IMR-90 (cell line): ENCODE results near the gene TIAM1. TPM values are rescaled to one million over a fixed set of nuclear protein-coding genes. Genes with fewer than 3 reads are reported as not detected.

Experiments used
- ATAC-seq: fragments of 200-7000 bp; cut with Tn5 transposase; 2 replicates; pipeline ENCODE4 v1.9.1; 2020; ENCODE audit warnings: low read depth, mild to moderate bottlenecking, moderate library complexity
- BruUV-seq: library from RNA; stranded (reverse); fragments of 400-500 nt; replicated peaks from 2 replicates; lab custom pipeline; 2021; lab: Mats Ljungman, UMichigan
- CTCF ChIA-PET: fragments of 300-600 bp; formaldehyde crosslinking; extraction: SDS; loops from one replicate; lab custom pipeline; 2021; ENCODE audit warnings: antibody characterized with exemption; lab: Yijun Ruan, JAX
- POLR2A ChIA-PET: fragments of 300-600 bp; sonication (Branson Sonifier 250); formaldehyde crosslinking; loops from one replicate; lab custom pipeline; 2022; ENCODE audit warnings: antibody characterized with exemption; ENCODE audit not compliant: unreplicated experiment; lab: Charles Lee
- DNase-seq: peaks from one replicate; pipeline ENCODE4 v3.0.0; 2013
- H2AFZ ChIP-seq: replicated peaks from 2 replicates; pipeline ENCODE3; 2013; ENCODE audit warnings: low read length, mild to moderate bottlenecking; ENCODE audit not compliant: poor library complexity
- H2AK5ac ChIP-seq: 2 replicates; pipeline ENCODE4 v1.6.1; 2013; ENCODE audit warnings: low read depth, low read length, inconsistent platforms
- H2AK9ac ChIP-seq: replicated peaks from 2 replicates; pipeline ENCODE3; 2013; ENCODE audit warnings: mild to moderate bottlenecking, low read depth, low read length, moderate library complexity; ENCODE audit not compliant: poor library complexity
- H2BK120ac ChIP-seq: 2 replicates; pipeline ENCODE4 v1.6.1; 2013; ENCODE audit warnings: low read depth, low read length, inconsistent platforms
- H2BK15ac ChIP-seq: 3 replicates; pipeline ENCODE4 v1.6.1; 2013; ENCODE audit warnings: low read depth, low read length, inconsistent platforms
- H2BK20ac ChIP-seq: 2 replicates; pipeline ENCODE4 v1.6.1; 2013; ENCODE audit warnings: low read depth, mild to moderate bottlenecking, inconsistent platforms, low read length, moderate library complexity
- H2BK5ac ChIP-seq: 2 replicates; pipeline ENCODE4 v1.6.1; 2013; ENCODE audit warnings: mild to moderate bottlenecking, low read depth, low read length, inconsistent platforms; ENCODE audit not compliant: poor library complexity, severe bottlenecking
- H3K14ac ChIP-seq: replicated peaks from 2 replicates; pipeline ENCODE4 v1.6.1; 2013; ENCODE audit warnings: low read depth, low read length, inconsistent platforms
- H3K18ac ChIP-seq: 2 replicates; pipeline ENCODE4 v1.6.1; 2013; ENCODE audit warnings: low read depth, low read length, control low read depth
- H3K23ac ChIP-seq: 2 replicates; pipeline ENCODE4 v1.6.1; 2013; ENCODE audit warnings: low read depth, low read length, inconsistent platforms
- H3K27ac ChIP-seq: 2 replicates; pipeline ENCODE4 v1.5.1; 2013; ENCODE audit warnings: mild to moderate bottlenecking, control low read depth, low read length; ENCODE audit not compliant: insufficient read depth
- H3K27me3 ChIP-seq: 2 replicates; pipeline ENCODE4 v1.6.1; 2013; ENCODE audit warnings: low read length; ENCODE audit not compliant: control insufficient read depth, insufficient read depth
- H3K36me3 ChIP-seq: 2 replicates; pipeline ENCODE4 v1.6.1; 2013; ENCODE audit warnings: low read length, mixed read lengths; ENCODE audit not compliant: control insufficient read depth, insufficient read depth
- H3K4ac ChIP-seq: 2 replicates; pipeline ENCODE4 v1.6.1; 2013; ENCODE audit warnings: low read depth, low read length, inconsistent platforms
- H3K4me1 ChIP-seq: 2 replicates; pipeline ENCODE4 v1.6.1; 2013; ENCODE audit warnings: low read length, mixed read lengths; ENCODE audit not compliant: control insufficient read depth, insufficient read depth
- H3K4me2 ChIP-seq: 2 replicates; pipeline ENCODE4 v1.6.1; 2013; ENCODE audit warnings: low read depth, mild to moderate bottlenecking, control low read depth, low read length, moderate library complexity
- H3K4me3 ChIP-seq: 2 replicates; pipeline ENCODE4 v1.5.1; 2013; ENCODE audit warnings: low read depth, mild to moderate bottlenecking, control low read depth, low read length, moderate library complexity; ENCODE audit not compliant: insufficient read depth
- H3K56ac ChIP-seq: 2 replicates; pipeline ENCODE4 v1.6.1; 2013; ENCODE audit warnings: low read length, inconsistent platforms; ENCODE audit not compliant: insufficient read depth; ENCODE audit errors: extremely low read depth
- H3K79me1 ChIP-seq, 2 experiments: 2 replicates each; pipeline ENCODE4 v1.6.1; 2013; ENCODE audit warnings: low read length in 2 of 2, inconsistent platforms in 1 of 2, low read depth in 1 of 2
- H3K9ac ChIP-seq: 2 replicates; pipeline ENCODE4 v1.6.1; 2013; ENCODE audit warnings: low read depth, low read length, control low read depth
- H3K9me1 ChIP-seq: 2 replicates; pipeline ENCODE4 v1.6.1; 2013; ENCODE audit warnings: low read length, inconsistent platforms; ENCODE audit not compliant: insufficient read depth
- H3K9me3 ChIP-seq: 2 replicates; pipeline ENCODE4 v1.6.1; 2013; ENCODE audit warnings: low read length; ENCODE audit not compliant: control insufficient read depth, insufficient read depth
- H4K20me1 ChIP-seq: 2 replicates; pipeline ENCODE4 v1.6.1; 2013; ENCODE audit warnings: low read length, inconsistent platforms; ENCODE audit not compliant: insufficient read depth
- H4K5ac ChIP-seq: 2 replicates; pipeline ENCODE4 v1.6.1; 2013; ENCODE audit warnings: mild to moderate bottlenecking, low read depth, low read length, control low read depth
- H4K8ac ChIP-seq, 2 experiments: 2 replicates each; pipeline ENCODE4 v1.6.1; 2013; ENCODE audit warnings: low read depth in 2 of 2, low read length in 2 of 2, control low read depth in 1 of 2, inconsistent platforms in 1 of 2
- H4K91ac ChIP-seq: 2 replicates; pipeline ENCODE4 v1.6.1; 2013; ENCODE audit warnings: low read depth, low read length, inconsistent platforms; ENCODE audit not compliant: insufficient read depth
- BHLHE40 ChIP-seq: fragments of 150-350 bp; IDR thresholded peaks from 2 replicates; pipeline ENCODE4 v1.6.1; 2016; ENCODE audit warnings: mild to moderate bottlenecking, low read depth, low read length
- CHD1 ChIP-seq: IDR thresholded peaks from 2 replicates; pipeline ENCODE4 v1.6.1; 2012; ENCODE audit warnings: low read depth, low read length, improper control_type of control experiment
- ELK1 ChIP-seq: fragments of 150-350 bp; IDR thresholded peaks from 2 replicates; pipeline ENCODE4 v1.6.1; 2016; ENCODE audit warnings: low read depth, mild to moderate bottlenecking, low read length, moderate library complexity, borderline replicate concordance
- MAFK ChIP-seq: IDR thresholded peaks from 2 replicates; pipeline ENCODE4 v1.6.1; 2012; ENCODE audit warnings: low read depth, low read length, improper control_type of control experiment
- NFE2L2 ChIP-seq: fragments of 150-350 bp; IDR thresholded peaks from 2 replicates; pipeline ENCODE4 v1.6.1; 2016; ENCODE audit warnings: low read depth, mild to moderate bottlenecking, low read length
- POLR2A ChIP-seq: IDR thresholded peaks from 2 replicates; pipeline ENCODE4 v1.6.1; 2012; ENCODE audit warnings: mild to moderate bottlenecking, low read depth, low read length
- RAD21 ChIP-seq: IDR thresholded peaks from 2 replicates; pipeline ENCODE4 v1.6.1; 2012; ENCODE audit warnings: low read length, improper control_type of control experiment
- RCOR1 ChIP-seq: IDR thresholded peaks from 2 replicates; pipeline ENCODE4 v1.6.1; 2012; ENCODE audit warnings: mild to moderate bottlenecking, low read length, improper control_type of control experiment; ENCODE audit not compliant: insufficient replicate concordance
- SMC3 ChIP-seq: fragments of 150-350 bp; IDR thresholded peaks from 2 replicates; pipeline ENCODE4 v1.6.1; 2016; ENCODE audit warnings: low read depth, mild to moderate bottlenecking, antibody characterized with exemption, low read length, moderate library complexity
- USF2 ChIP-seq: fragments of 150-350 bp; IDR thresholded peaks from 2 replicates; pipeline ENCODE4 v1.6.1; 2017; ENCODE audit warnings: mild to moderate bottlenecking, antibody characterized with exemption, low read length, low read depth
- WGBS, 2 experiments: methylation state at CpG; one replicate each; pipeline versions ENCODE4 v1.1.5 to v1.1.7; 2013; ENCODE audit warnings: missing lambda C conversion rate in 2 of 2; ENCODE audit not compliant: insufficient read length in 1 of 2; ENCODE audit errors: extremely low coverage in 2 of 2; 5-methylcytosine and 5-hydroxymethylcytosine counted together
- dilution Hi-C: fragments of 300-500 bp; cut with HindIII; formaldehyde crosslinking; loops from one replicate; pipeline ENCODE4 v1.14.3; 2018; ENCODE audit warnings: low sequenced_read_pairs; ENCODE audit not compliant: unreplicated experiment
- in situ Hi-C: fragments of 300-500 bp; cut with MboI; formaldehyde crosslinking; loops from 3 replicates; pipeline ENCODE4 v1.14.3; 2019; ENCODE audit warnings: low sequenced_read_pairs, inconsistent platforms, mixed read lengths
- intact Hi-C: fragments of 100-400 bp; cut with micrococcal nuclease; formaldehyde crosslinking; loops from 2 replicates; pipeline ENCODE4 v1.10.0; 2022
- polyA plus RNA-seq, 3 experiments: library from polyadenylated mRNA; depleted of rRNA; stranded (reverse); fragments of >200 nt; gene quantifications; 2 replicates each; pipeline ENCODE4 v1.2.3, GENCODE V29; 2012; ENCODE audit warnings: low replicate concordance in 1 of 3
- total RNA-seq: library from RNA; depleted of rRNA; stranded (reverse); fragments of >200 nt; gene quantifications from 2 replicates; pipeline ENCODE4 v1.2.3, GENCODE V29; 2012

Gene TIAM1
- total and polyA plus RNA-seq, 2 of the 4 experiments (the other 2 are of a cell fraction): 2.9 to 9.3 TPM

- Histone ChIP-seq H2BK20ac (no peak overlapping the region), H3K36me3 (no peaks in the 10 kb centered on the region), H3K23ac (no peak overlapping the region), H3K56ac (no peak overlapping the region), H2AFZ (no peak overlapping the region), H2BK120ac (no peak overlapping the region), H3K4me3 (no peak overlapping the region), H3K14ac (no peak overlapping the region), H3K27me3 (no peaks in the 10 kb centered on the region), H3K9me3 (no peaks in the 10 kb centered on the region), H3K4me2 (no peak overlapping the region), H3K27ac (no peak overlapping the region), H4K8ac (no peak overlapping the region), H3K4ac (no peak overlapping the region), H4K91ac (no peak overlapping the region), H3K9ac (no peak overlapping the region), H3K9me1 (no peaks in the 10 kb centered on the region), H4K20me1 (no peaks in the 10 kb centered on the region), H4K5ac (no peak overlapping the region), H2AK9ac (no peak overlapping the region), H2BK15ac (no peak overlapping the region), H2AK5ac (0 out of 2 replicates have a peak overlapping the region, but pooled peaks have one; percentile 6), H2BK5ac (no peak overlapping the region), H3K18ac (no peak overlapping the region), H3K4me1 (no peaks in the 10 kb centered on the region; the same call in 1 of the 2 replicates), H3K79me1 (no peaks in the 10 kb centered on the region; a peak in 1 of 4 replicates)
- no peak for ATAC-seq
- ChIA-PET CTCF (no interaction called here), POLR2A (no interaction called here)
- BruUV-seq: no TSS peak
- no CpG with 5 or more reads among the region's 1 CpG for WGBS, 2 experiments
- no peak for DNase-seq
- dilution Hi-C loops: no loop called here
- intact Hi-C loops: no loop called here
- in situ Hi-C loops: no loop called here
- TF ChIP-seq USF2 (no peak), RCOR1 (no peak), RAD21 (no peak), MAFK (no peak), POLR2A (no peak), ELK1 (no peak), SMC3 (no peak), CHD1 (no peak), NFE2L2 (no peak), BHLHE40 (no peak)
Observed at GRCh38 chr21:31317688-31318087, 26.4 kb downstream of the TIAM1 start.
